Spleen (tissue), 7 donors: Measurements from ENCODE around the gene PDGFC.

Experiments
- CTCF ChIP-seq, 11 experiments: fragments of 200-600 bp in 7 of 11; fragments of 450-650 bp in 4 of 11; sonication (generic) in 4 of 11; IDR thresholded peaks in 8 of 11; conservative IDR thresholded peaks in 3 of 11; 1 replicate in 7 of 11; 2 replicates in 4 of 11; pipeline versions ENCODE4 v1.4.0 to v1.8.0; 2016 to 2021; ENCODE audit warnings: antibody characterized with exemption in 11 of 11, inconsistent platforms in 4 of 11, mild to moderate bottlenecking in 1 of 11
- POLR2A ChIP-seq, 3 donors: fragments of 450-650 bp; IDR thresholded peaks; one replicate each; pipeline ENCODE4 v1.5.1; 2017; ENCODE audit warnings: antibody characterized with exemption in 3 of 3, mild to moderate bottlenecking in 1 of 3
- POLR2AphosphoS5 ChIP-seq, 3 donors: sonication (generic); formaldehyde crosslinking; IDR thresholded peaks; one replicate each; pipeline ENCODE4 v1.5.1; 2017; ENCODE audit warnings: antibody characterized with exemption in 3 of 3
- donor health status: DM: no; HTN: no; CAD: no; lungs with moderate emphysema.
- donor health status: DM: no; HTN: no; CAD: no.
- donor health status: DM: no; HTN: no; CAD: no.

- TF ChIP-seq POLR2A (IDR thresholded peaks at IDR 0.05) (no peak), POLR2AphosphoS5 (IDR thresholded peaks at IDR 0.05) (no peak), CTCF (IDR thresholded peaks at IDR 0.05 in 8 of 11, conservative IDR thresholded peaks at IDR 0.05 in 3 of 11) (no peak)
These were observed 193.0 kb downstream of the PDGFC start for GRCh38 chr4:156778606-156779005.
